Adrenal gland (tissue), 5 donors: ENCODE results near the gene KDM4D.
"Not testable (repeated sequence)": the region's sequence is repeated elsewhere in the genome, so short reads cannot be mapped to it uniquely, and the experiment has no call there.

ENCODE experiments used
- CTCF ChIP-seq, 6 experiments: fragments of 450-650 bp in 4 of 6; fragments of 200-600 bp in 2 of 6; sonication (generic) in 1 of 6; IDR thresholded peaks; 1 replicate in 5 of 6; 2 replicates in 1 of 6; pipeline versions ENCODE4 v1.5.1 to v1.8.0; 2016 to 2021; ENCODE audit warnings: antibody characterized with exemption in 6 of 6, mild to moderate bottlenecking in 2 of 6, moderate library complexity in 1 of 6
- POLR2A ChIP-seq, 2 donors: fragments of 450-650 bp; IDR thresholded peaks; one replicate each; pipeline ENCODE4 v1.6.1; 2017; ENCODE audit warnings: antibody characterized with exemption in 2 of 2, mild to moderate bottlenecking in 2 of 2, moderate library complexity in 1 of 2
- donor health status: DM: no; HTN: no; CAD: no.

- not testable (repeated sequence) for TF ChIP-seq CTCF, POLR2A (IDR thresholded peaks at IDR 0.05)
These were observed 52.1 kb downstream of the KDM4D start for GRCh38 chr11:95025594-95025993.
